ENCODE data around the gene KLK3.
A peak's percentile ranks its signal among the peaks of the same experiment; 100 is the strongest.

KLK3 gene

DNA sequence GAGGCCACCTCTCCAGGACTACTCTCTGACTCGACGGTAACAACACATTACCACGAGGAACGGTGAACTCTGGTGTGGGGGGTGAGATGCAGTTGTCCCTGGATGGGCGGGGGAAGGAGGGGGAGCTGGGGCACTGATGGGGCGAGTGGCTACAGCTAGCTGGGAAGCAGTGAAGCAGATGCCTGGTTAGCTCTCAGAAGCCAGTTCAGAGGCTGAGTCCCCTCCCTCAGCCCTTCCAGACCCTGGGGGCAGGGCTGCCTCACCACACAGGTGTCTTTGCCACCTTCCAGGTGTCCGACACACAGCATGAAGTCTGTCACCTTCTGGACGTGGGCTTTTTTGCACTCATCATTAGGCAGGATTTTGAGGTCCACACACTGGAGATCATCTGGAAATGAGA lies 35.1 kb upstream of the KLK3 start:
- H3K79me1 ChIP-seq (replicated peaks; ENCODE audit: low read length, poor library complexity, severe bottlenecking) = no peaks in the 10 kb centered on the region
- DNase-seq = no peak
- peaks cover 44 to 81% of the 10 kb centered on the region in 2 experiments for H3K27me3 ChIP-seq (ENCODE audit: control insufficient read depth in 1 of 2, insufficient read depth in 1 of 2, low read length in 2 of 2)
- H4K91ac ChIP-seq (ENCODE audit: low read length) = no peak overlapping the region
- H2BK120ac ChIP-seq (ENCODE audit: low read depth, low read length) = no peak overlapping the region
- H2BK15ac ChIP-seq (ENCODE audit: low read depth, poor library complexity, severe bottlenecking) = no peak overlapping the region
- no peak overlapping the region for H2BK5ac ChIP-seq (ENCODE audit: low read depth, low read length, poor library complexity, severe bottlenecking)
- H3K23ac ChIP-seq (ENCODE audit: low read length in 2 of 2) = no peak overlapping the region
- 69% methylated on average over 7 of the region's 8 CpGs for WGBS
- no peak overlapping the region for H2BK12ac ChIP-seq (ENCODE audit: low read length in 2 of 2)
- H3K27ac ChIP-seq (ENCODE audit: low read length, poor library complexity, severe bottlenecking) = no peak overlapping the region
- no peak overlapping the region for H4K8ac ChIP-seq (ENCODE audit: low read length)
- H3K9me3 ChIP-seq (ENCODE audit: control insufficient read depth, low read length) = no peaks in the 10 kb centered on the region
- H3K14ac ChIP-seq (ENCODE audit: low read length in 2 of 2) = no peak overlapping the region
- H2AK5ac ChIP-seq (ENCODE audit: low read length, severe bottlenecking) = no peak overlapping the region
- no peaks in the 10 kb centered on the region for H3K36me3 ChIP-seq (ENCODE audit: control insufficient read depth in 1 of 2, insufficient read depth in 2 of 2, low read depth in 1 of 2, low read length in 2 of 2)
- no peak overlapping the region for H3K4me3 ChIP-seq (ENCODE audit: insufficient read depth in 1 of 2, low read depth in 1 of 2, low read length in 2 of 2)
- H3K18ac ChIP-seq (ENCODE audit: low read depth in 1 of 2, low read length in 2 of 2) = no peak overlapping the region
- peaks cover 2% of the 10 kb centered on the region for H3K4me1 ChIP-seq (ENCODE audit: control insufficient read depth, insufficient read depth, low read depth, low read length)
- H3K4me2 ChIP-seq (ENCODE audit: low read length, poor library complexity, severe bottlenecking) = no peak overlapping the region
- H2AFZ ChIP-seq (ENCODE audit: low read depth, low read length) = no peak overlapping the region
- no peak overlapping the region for H3K4ac ChIP-seq (ENCODE audit: low read depth in 1 of 2, low read length in 2 of 2)
- no peak overlapping the region for H3K9ac ChIP-seq (ENCODE audit: low read length)

DNA sequence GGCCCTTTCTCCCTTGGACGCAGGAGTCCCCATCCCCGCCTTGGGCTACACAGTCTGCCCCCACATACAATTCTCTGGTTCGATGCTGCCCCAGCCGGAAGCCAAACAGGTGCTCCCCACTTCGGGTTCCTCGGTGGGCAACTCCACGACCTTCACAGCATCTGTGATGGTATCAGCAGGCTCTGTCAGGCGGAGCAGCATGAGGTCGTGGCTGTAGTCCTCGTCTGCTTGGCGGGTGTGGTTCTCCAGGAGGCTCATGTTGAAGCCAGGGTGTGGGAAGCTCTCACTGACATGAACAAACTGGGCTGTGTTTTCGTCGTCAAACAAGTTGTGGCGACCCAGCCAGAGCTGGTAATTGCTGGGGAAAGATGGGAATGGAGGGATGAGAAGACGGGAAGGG lies 34.6 kb upstream of the KLK3 start:
- Histone ChIP-seq H3K4ac (ENCODE audit: low read depth in 1 of 2, low read length in 2 of 2) (no peak overlapping the region), H3K9me3 (ENCODE audit: control insufficient read depth, low read length) (no peaks in the 10 kb centered on the region), H2BK12ac (ENCODE audit: low read length in 2 of 2) (no peak overlapping the region), H3K27me3 (ENCODE audit: control insufficient read depth in 1 of 2, insufficient read depth in 1 of 2, low read length in 2 of 2) (peaks cover 44 to 77% of the 10 kb centered on the region in 2 experiments), H3K9ac (ENCODE audit: low read length) (no peak overlapping the region), H4K8ac (ENCODE audit: low read length) (no peak overlapping the region), H4K91ac (ENCODE audit: low read length) (no peak overlapping the region), H3K18ac (ENCODE audit: low read depth in 1 of 2, low read length in 2 of 2) (no peak overlapping the region), H2AFZ (ENCODE audit: low read depth, low read length) (peak overlapping the region; percentile 47), H3K4me3 (ENCODE audit: insufficient read depth in 1 of 2, low read depth in 1 of 2, low read length in 2 of 2) (no peak overlapping the region), H2AK5ac (ENCODE audit: low read length, severe bottlenecking) (no peak overlapping the region), H2BK15ac (ENCODE audit: low read depth, poor library complexity, severe bottlenecking) (no peak overlapping the region), H3K79me1 (replicated peaks; ENCODE audit: low read length, poor library complexity, severe bottlenecking) (no peaks in the 10 kb centered on the region), H3K23ac (ENCODE audit: low read length in 2 of 2) (no peak overlapping the region), H3K27ac (ENCODE audit: low read length, poor library complexity, severe bottlenecking) (no peak overlapping the region), H3K4me1 (ENCODE audit: control insufficient read depth, insufficient read depth, low read depth, low read length) (peaks cover 2% of the 10 kb centered on the region), H3K36me3 (ENCODE audit: control insufficient read depth in 1 of 2, insufficient read depth in 2 of 2, low read depth in 1 of 2, low read length in 2 of 2) (no peaks in the 10 kb centered on the region), H3K4me2 (ENCODE audit: low read length, poor library complexity, severe bottlenecking) (no peak overlapping the region), H3K14ac (ENCODE audit: low read length in 2 of 2) (no peak overlapping the region), H2BK120ac (ENCODE audit: low read depth, low read length) (no peak overlapping the region), H2BK5ac (ENCODE audit: low read depth, low read length, poor library complexity, severe bottlenecking) (no peak overlapping the region)
- DNase-seq = no peak
- WGBS = 28% methylated on average over 15 of the region's 15 CpGs

DNA sequence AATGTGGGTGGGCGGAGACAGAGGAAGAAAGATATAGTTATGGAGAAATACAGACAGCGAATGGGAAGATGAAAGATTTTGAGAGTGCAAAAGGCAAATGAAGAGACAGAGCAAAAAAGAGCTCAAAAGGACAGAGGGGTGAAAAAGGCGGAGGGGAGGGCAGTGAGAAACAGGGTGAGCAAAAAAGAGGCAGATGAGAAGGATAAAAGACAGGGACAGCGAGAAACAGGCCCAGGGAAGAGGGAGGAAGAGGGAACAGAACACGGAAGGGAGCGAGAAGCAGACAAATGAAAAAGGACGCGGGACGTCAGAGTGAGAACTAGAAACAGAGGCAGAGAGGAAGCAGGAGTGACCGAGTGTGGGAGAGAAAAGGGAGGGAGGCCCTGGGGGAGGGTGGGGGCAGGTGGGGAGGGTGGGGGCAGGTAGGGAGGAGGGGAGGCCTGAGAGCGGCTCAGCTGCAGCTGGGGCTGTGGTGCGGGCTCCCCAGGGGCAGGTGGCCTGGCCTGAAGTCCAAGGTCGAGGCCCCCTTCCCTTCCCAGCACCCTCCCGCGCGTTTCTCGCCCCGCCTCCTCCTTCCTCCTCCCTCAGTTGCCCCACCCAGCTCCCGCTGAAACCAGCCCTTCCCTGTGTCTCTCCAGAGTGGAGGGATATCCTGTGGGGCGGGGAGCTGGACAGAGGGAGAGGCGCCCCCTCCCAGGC lies 34.0 kb upstream of the KLK3 start:
- Histone ChIP-seq H2BK5ac (ENCODE audit: low read depth, low read length, poor library complexity, severe bottlenecking) (no peak overlapping the region), H3K9me3 (ENCODE audit: control insufficient read depth, low read length) (no peaks in the 10 kb centered on the region), H3K27ac (ENCODE audit: low read length, poor library complexity, severe bottlenecking) (no peak overlapping the region), H3K4ac (ENCODE audit: low read depth in 1 of 2, low read length in 2 of 2) (no peak overlapping the region), H4K91ac (ENCODE audit: low read length) (no peak overlapping the region), H3K27me3 (ENCODE audit: control insufficient read depth in 1 of 2, insufficient read depth in 1 of 2, low read length in 2 of 2) (peaks cover 44 to 71% of the 10 kb centered on the region in 2 experiments), H2AK5ac (ENCODE audit: low read length, severe bottlenecking) (no peak overlapping the region), H3K4me1 (ENCODE audit: control insufficient read depth, insufficient read depth, low read depth, low read length) (peaks cover 2% of the 10 kb centered on the region), H3K18ac (ENCODE audit: low read depth in 1 of 2, low read length in 2 of 2) (no peak overlapping the region), H3K36me3 (ENCODE audit: control insufficient read depth in 1 of 2, insufficient read depth in 2 of 2, low read depth in 1 of 2, low read length in 2 of 2) (no peaks in the 10 kb centered on the region), H3K4me3 (ENCODE audit: insufficient read depth in 1 of 2, low read depth in 1 of 2, low read length in 2 of 2) (no peak overlapping the region), H2BK12ac (ENCODE audit: low read length in 2 of 2) (no peak overlapping the region), H2BK120ac (ENCODE audit: low read depth, low read length) (no peak overlapping the region), H2BK15ac (ENCODE audit: low read depth, poor library complexity, severe bottlenecking) (no peak overlapping the region), H3K9ac (ENCODE audit: low read length) (no peak overlapping the region), H2AFZ (ENCODE audit: low read depth, low read length) (no peak overlapping the region), H3K4me2 (ENCODE audit: low read length, poor library complexity, severe bottlenecking) (no peak overlapping the region), H3K79me1 (replicated peaks; ENCODE audit: low read length, poor library complexity, severe bottlenecking) (no peaks in the 10 kb centered on the region), H3K23ac (ENCODE audit: low read length in 2 of 2) (no peak overlapping the region), H4K8ac (ENCODE audit: low read length) (no peak overlapping the region), H3K14ac (ENCODE audit: low read length in 2 of 2) (no peak overlapping the region)
- DNase-seq = no peak
- WGBS = 12% methylated on average over 11 of the region's 21 CpGs

DNA sequence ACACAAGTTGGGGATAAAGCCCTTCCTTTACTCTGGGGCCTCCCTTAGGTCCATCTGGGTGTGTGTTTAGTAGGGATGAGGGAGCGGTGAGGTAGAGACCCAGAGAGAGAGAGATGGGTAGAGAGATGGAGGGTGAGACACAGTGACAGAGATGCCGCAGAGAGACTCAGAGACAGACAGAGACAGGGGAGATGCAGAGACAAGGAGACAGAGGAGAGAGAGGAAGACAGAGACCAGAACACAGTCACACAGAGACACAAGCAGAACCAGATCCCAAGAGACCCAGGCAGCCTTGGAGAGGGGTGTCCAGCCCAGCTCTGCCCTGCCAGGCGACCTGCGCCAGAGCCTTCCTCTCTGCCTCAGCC lies 33.5 kb upstream of the KLK3 start:
- Histone ChIP-seq H2BK15ac (ENCODE audit: low read depth, poor library complexity, severe bottlenecking) (no peak overlapping the region), H3K9me3 (ENCODE audit: control insufficient read depth, low read length) (no peaks in the 10 kb centered on the region), H3K4ac (ENCODE audit: low read depth in 1 of 2, low read length in 2 of 2) (no peak overlapping the region), H3K18ac (ENCODE audit: low read depth in 1 of 2, low read length in 2 of 2) (no peak overlapping the region), H2BK12ac (ENCODE audit: low read length in 2 of 2) (no peak overlapping the region), H3K14ac (ENCODE audit: low read length in 2 of 2) (no peak overlapping the region), H3K9ac (ENCODE audit: low read length) (no peak overlapping the region), H2BK120ac (ENCODE audit: low read depth, low read length) (no peak overlapping the region), H2AK5ac (ENCODE audit: low read length, severe bottlenecking) (no peak overlapping the region), H2BK5ac (ENCODE audit: low read depth, low read length, poor library complexity, severe bottlenecking) (no peak overlapping the region), H3K27ac (ENCODE audit: low read length, poor library complexity, severe bottlenecking) (no peak overlapping the region), H3K23ac (ENCODE audit: low read length in 2 of 2) (no peak overlapping the region), H3K4me1 (ENCODE audit: control insufficient read depth, insufficient read depth, low read depth, low read length) (peaks cover 2% of the 10 kb centered on the region), H3K79me1 (replicated peaks; ENCODE audit: low read length, poor library complexity, severe bottlenecking) (no peaks in the 10 kb centered on the region), H3K4me3 (ENCODE audit: insufficient read depth in 1 of 2, low read depth in 1 of 2, low read length in 2 of 2) (no peak overlapping the region), H4K91ac (ENCODE audit: low read length) (no peak overlapping the region), H2AFZ (ENCODE audit: low read depth, low read length) (no peak overlapping the region), H3K36me3 (ENCODE audit: control insufficient read depth in 1 of 2, insufficient read depth in 2 of 2, low read depth in 1 of 2, low read length in 2 of 2) (no peaks in the 10 kb centered on the region), H4K8ac (ENCODE audit: low read length) (no peak overlapping the region), H3K27me3 (ENCODE audit: control insufficient read depth in 1 of 2, insufficient read depth in 1 of 2, low read length in 2 of 2) (peaks cover 44 to 70% of the 10 kb centered on the region in 2 experiments), H3K4me2 (ENCODE audit: low read length, poor library complexity, severe bottlenecking) (no peak overlapping the region)
- DNase-seq = no peak
- 78% methylated on average over 3 of the region's 4 CpGs for WGBS
